Measurements from ENCODE around the gene FTHL17.

DNA sequence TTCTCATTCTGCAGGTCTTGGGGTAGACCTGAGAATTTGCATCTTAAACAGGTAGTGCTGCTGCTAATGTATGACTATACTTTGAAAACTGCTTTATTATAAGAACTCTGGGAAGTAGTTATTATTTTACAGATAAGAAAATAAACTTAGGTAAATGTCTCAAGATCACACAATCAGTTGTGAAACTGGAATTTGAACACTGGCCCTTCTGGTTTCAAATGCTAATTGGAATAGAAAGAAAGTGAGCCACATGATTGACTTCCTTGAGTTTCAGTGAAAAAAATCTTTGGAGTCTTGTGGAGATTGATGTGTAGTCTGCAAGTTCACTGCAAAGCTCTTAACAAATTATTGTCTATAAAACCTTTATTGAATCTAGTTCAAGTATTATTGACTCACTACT, 44.5 kb downstream of the FTHL17 start:
- TF ChIP-seq EZH2phosphoT487 (IDR thresholded peaks at IDR 0.05; ENCODE audit: low read depth, severe bottlenecking, unreplicated experiment), result no peak
- TF ChIP-seq, protein P1, sequence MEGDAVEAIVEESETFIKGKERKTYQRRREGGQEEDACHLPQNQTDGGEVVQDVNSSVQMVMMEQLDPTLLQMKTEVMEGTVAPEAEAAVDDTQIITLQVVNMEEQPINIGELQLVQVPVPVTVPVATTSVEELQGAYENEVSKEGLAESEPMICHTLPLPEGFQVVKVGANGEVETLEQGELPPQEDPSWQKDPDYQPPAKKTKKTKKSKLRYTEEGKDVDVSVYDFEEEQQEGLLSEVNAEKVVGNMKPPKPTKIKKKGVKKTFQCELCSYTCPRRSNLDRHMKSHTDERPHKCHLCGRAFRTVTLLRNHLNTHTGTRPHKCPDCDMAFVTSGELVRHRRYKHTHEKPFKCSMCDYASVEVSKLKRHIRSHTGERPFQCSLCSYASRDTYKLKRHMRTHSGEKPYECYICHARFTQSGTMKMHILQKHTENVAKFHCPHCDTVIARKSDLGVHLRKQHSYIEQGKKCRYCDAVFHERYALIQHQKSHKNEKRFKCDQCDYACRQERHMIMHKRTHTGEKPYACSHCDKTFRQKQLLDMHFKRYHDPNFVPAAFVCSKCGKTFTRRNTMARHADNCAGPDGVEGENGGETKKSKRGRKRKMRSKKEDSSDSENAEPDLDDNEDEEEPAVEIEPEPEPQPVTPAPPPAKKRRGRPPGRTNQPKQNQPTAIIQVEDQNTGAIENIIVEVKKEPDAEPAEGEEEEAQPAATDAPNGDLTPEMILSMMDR (IDR thresholded peaks at IDR 0.05; ENCODE audit: poor library complexity), result no peak
